ENCODE measurements around the gene FANCD2.
"Not testable (repeated sequence)": the region's sequence is repeated elsewhere in the genome, so short reads cannot be mapped to it uniquely, and the experiment has no call there.

The FANCD2 gene

DNA sequence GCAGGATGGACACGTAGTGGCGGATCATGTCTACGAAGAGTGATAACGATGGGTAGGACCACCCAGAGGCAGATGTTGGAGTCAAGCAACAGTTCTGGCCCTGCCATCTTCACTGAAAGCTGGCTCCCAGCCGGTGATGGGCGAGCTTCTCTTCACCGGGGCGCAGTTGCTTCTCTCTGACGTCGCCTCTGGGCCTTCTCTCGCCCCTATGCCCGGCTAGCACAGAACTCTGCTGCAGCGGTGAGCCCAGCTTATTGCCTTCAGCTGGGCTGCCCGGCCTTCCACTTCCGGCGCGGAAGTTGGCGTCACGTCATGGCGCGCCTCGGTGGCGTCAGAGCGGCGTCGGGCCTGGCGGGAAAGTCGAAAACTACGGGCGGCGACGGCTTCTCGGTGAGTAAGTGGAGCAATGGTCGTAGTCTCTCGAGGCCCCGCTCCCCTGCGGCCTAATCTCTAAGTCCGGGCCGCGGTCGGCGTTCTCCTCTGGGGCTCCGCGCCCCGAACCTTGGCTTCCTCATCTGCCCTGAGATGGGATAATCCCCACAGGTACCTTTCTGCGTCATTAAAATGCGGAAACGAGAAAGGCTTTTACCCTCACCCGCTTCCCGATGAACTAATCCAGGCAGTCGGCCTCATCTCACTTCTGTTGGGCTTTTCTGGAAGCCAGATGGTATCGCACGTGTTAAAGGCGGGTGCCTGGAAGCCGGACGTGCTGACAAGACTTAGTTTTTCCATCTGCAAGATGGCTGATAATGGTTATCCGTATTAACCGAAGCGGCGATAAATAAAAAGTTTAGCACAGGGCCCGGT lies at the start of gene FANCD2:
TSS of gene FANCD2 (plus strand) at position 354 of the 807 bp plus-strand sequence. CDS start 2,221 bp downstream, outside the sequence.
- peak; percentile 95 for DNase-seq

DNA sequence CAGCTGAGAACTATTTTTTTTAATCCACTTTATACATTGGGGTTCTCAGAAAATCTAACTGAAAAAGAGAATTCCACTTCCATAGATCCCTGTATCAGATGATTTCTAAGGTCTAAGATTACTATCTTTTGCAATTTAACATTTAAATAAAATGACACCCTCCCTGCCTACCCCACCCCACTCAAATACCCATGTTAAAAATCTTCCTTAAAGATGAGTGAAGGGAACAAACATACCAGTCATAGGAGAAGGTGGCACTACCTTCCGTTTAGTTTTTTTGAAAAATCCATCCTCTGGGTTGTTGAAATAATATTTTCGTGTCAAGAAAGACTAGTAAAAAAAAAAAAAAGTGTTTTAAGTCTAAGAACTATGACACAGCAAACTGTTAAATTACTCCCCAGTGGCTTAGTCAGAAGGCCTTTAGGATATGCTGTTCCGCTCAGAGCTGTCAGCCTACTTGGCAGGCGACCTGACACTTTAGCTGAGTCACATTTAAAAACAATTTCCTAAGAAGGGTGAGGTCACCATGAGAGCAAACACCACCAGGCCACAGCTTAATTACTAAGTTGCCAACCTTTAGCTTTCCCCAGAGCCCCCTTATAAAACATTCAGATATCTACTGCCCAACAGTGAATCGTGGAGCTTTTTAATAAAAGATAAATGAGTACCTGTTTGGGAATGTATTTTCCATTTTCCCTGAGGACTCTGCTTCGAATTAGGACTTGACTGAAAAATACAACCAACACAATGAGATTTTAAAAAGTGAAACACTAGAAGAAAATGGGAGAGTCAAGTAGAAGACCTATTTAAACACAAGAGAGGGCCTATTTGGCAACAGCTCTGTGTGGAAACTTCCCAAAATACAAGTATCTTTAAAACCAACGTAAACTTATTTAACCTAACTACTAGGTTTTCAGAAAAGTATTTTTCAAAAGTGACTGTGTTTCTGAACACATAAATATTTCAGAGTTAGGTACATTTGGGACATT lies 49.2 kb upstream of the FANCD2 start:
- peak; percentile 60 for DNase-seq

DNA sequence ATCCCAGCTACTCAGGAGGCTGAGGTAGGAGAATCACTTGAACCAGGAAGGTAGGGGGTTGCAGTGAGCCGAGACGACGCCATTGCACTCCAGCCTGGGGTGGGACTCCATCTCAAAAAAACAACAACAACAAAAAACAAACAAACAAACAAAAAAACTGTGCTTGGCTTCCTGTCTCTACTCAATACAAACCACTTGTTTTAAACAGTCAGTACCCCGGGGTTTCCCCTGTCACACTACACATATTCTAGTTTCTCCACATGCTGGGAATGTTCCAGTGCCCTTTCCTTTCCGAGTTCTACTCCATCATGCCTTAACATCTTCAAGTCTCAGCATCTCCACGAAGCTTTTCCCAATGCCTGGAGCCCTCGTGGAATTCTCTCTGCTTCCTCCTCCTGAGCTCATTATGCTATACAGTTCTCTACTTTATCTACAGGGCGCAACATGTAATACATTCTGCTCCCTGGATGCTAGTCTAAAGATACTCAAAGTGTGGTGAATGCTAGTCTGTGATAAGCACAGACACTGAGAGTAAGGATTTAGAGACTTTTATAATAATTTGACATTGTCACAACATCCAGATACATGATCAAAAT lies 47.4 kb upstream of the FANCD2 start:
- DNase-seq: no peak

DNA sequence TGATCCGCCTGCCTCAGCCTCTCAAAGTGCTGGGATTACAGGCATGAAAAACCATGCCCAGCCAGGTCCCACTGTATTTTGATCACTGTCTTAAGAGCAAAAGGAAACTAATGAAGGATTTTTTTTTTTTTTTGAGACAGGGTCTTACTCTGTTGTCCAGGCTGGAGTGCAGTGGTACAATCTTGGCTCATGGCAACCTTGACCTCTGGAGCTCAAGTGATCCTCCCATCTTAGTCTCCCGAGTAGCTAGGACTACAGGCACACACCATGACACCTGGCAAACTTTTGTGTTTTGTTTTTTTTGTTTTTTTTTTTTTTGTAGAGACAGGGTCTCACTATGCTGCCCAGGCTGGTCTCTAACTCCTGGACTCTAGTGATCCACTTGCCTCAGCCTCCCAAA lies 46.0 kb upstream of the FANCD2 start:
- DNase-seq: no peak

DNA sequence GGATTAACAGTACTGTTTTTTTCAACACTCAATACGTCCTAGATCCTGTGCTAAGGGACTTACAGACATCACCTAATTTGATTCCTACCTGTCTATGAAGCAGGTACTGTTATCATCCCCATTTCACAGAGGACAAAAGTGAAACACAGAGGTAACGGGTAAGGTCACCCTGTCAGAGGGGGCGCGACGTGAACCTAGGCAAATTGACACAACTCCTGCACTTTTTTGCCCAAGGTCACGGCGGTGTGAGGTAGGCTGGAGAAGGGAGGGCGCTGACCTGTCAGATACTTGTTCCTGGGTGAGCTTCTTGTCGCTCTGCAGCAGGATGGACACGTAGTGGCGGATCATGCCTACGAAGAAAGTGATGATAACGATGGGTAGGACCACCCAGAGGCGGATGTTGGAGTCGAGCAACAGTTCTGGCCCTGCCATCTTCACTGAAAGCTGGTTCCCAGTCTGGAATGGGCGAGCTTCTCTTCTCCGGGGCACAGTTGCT lies 40.0 kb upstream of the FANCD2 start:
- DNase-seq: no peak

DNA sequence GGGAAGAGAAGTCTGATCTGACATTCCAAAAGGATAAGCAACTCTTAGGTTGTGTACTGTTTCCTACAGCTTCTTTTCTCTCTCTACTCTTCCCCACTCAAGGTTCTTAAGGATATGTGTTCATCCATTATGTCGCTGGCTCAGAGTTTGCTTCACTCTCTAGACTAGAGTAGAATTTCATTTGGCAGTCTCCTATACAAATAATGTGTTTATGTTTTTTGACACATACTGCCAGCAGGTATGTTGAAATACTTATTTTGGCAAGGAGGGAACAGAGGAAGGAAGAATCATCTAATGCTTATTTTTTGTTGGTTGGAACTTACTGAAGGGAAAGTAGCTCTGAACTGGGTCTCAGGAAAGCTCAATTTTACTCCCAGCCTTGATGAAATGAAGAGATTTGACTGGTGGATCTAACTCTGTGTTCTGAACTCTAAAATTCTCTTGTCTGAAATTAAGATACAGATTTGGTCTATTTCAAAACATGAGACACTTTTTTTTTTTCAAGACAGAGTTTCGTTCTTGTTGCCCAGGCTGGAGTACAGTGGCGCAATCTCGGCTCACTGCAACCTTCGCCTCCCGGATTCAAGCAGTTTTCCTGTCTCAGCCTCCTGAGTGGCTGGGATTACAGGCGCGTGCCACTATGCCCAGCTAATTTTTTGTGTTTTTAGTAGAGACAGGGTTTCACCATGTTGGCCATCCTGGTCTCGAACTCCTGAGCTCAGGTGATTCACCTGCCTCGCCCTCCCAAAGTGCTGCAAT lies 32.0 kb upstream of the FANCD2 start:
- no peak for DNase-seq

DNA sequence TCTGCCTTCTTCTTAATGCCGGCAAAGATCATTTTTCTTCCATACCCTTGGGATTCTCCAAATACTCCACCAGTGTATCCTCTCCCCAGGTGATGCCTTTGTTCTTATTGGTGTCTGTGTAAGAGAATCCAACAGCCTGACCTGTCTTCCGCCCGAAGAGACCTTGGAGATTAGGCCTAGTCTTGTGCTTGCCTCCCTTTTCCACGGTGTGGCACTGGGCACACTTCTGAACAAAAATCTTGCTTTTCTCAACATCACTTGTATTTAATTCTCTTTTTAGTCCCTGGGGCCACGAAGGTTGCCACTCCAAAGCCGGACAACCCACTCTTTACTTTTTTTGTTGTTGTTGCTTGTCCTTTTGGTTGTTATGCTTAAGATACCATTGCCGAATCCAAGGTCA lies 25.6 kb upstream of the FANCD2 start:
- DNase-seq: no peak

DNA sequence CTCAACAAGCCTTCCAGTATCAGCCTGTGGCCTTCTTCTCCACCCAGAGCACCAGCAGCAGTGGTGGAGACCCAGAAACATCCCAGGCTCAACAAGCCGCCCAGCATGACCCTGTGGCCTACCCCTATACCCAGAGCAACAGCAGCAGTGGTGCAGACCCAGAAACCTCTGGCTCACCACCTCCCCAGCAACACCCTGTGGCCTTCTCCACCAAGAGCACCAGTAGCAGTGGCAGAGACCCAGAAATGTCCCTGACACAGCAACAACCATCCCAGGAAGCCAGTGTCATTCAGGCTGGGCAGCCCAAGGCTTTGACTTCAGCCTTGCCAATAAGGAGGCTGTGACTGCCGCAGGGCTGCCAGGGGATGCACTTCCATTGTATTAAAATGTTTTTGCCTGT lies 23.3 kb upstream of the FANCD2 start:
- no peak for DNase-seq

DNA sequence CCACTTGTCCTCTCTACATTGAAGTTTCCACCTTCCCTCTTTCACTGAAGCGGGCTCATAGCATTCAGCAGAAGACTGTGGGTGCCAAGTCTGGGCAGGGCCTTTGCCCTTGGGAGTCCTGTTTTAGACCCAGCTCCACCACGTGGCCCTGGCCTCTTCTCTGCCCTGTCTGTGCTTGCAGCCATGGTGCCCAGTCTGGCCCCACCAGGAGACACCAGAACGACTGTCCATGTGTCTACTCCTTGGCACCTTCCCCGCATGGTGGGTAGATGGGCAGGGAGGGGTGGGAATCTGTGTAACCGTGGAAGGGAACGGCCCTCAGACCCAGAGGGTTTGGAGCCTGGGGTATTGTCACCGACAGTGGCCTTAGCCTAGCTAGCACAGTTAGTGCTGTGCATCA lies 21.7 kb upstream of the FANCD2 start:
- no peak for DNase-seq

DNA sequence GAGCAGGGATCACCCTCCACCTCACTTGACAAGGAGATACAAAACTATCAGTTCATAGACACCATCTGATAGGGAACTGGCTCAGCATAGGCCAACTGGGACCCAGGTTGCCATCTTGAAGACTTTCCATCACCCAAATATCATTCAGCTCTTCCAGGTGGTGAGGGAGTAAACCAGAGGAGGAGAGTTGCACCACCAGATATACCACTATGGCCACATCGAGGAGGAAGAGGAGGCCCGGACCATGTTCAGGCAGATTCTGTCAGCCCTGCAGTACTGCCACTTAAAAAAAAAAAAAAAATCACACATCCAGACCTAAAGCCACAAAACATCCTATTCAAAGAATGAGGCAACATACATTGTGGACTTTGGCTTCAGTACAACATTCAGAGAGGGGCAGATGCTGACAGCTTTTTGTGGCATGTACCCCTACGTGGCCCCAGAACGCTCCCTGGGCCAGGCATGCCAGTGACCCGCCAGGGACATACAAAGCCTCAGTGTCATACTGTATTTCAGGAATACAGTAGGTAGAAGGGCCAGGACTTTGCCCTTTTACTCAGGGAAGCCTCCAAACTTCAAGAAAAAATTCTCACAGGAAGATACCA lies 21.2 kb upstream of the FANCD2 start:
- no peak for DNase-seq

DNA sequence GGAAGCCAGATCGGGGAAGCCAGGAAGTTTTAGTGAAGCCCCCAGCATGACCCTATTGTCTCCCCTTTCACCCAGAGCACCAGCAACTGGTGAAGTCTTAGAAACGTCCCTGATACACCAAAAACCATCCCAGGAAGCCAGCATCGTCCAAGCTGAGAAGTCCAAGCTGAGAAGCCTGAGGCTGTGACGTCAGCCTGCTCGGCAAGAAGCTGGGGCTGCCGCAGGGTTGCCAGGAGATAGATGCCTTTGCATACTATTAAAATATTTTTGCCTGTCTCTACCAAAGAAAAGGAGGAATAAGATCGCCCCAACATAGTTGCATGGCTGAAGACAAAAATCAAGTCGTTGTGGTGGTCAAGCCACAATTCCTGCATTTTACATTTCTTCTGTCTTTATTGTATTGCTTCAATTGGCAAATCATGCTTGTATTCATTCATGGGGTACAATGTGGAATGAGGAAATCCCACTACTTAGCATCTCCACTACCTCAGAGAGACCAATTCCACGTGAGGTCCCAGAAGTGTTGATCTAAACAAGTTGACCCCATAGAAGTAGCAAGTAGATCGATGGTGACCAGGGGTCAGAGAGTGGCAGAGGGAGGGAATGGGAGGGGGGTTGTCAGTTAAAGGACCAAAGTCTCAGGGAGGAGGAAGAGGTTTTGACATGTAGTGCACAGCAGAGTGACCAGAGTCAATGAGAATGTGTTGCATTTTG lies 20.0 kb upstream of the FANCD2 start:
- no peak for DNase-seq

DNA sequence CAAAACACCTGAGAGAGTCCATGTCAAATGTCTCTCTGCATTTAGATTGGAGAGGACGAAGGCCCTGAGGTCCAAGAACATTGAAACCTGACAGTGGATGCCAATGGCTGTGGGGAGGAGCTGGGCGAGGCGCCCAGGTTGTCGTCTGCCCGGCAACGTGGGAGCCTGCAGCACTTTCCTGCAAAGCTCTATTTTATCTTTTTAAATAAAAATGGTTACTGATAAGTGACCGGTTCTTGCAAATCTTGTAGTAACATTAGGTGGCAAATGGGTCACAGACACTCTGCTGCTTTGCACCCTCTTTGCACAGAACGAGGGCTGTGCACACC lies 19.5 kb upstream of the FANCD2 start:
- no peak for DNase-seq

DNA sequence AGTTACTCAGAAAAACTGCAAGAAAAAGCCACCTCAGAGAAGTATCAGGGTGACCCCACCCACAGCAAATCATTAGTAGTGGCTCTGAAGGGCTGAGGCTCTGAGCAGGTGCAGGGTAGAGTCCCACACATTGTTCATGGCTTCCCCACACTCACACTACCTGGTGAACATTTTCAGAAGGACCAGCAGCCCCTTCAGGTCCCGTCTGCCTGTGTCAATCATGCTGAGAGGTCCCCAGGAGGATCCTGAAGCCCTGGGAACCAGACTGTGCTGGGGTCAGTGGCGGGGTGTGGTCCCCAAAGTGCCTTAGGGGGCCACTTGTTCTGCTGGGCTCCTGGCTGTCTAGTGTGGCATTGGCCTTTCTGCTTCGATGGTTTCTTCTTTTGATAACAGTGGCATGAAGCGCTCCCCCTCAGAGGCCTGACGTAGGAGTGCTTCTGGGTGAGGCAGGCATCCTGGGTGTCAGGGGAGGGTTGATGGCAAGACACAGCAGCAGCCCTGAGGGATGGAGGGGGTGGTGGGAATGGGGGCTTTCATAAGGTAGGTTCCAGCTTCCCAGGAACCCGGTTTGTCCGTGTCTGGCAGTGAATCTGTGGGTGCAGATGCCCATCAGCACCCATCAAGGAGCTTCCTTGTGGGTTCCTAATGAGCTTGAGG lies 19.0 kb upstream of the FANCD2 start:
- no peak for DNase-seq

DNA sequence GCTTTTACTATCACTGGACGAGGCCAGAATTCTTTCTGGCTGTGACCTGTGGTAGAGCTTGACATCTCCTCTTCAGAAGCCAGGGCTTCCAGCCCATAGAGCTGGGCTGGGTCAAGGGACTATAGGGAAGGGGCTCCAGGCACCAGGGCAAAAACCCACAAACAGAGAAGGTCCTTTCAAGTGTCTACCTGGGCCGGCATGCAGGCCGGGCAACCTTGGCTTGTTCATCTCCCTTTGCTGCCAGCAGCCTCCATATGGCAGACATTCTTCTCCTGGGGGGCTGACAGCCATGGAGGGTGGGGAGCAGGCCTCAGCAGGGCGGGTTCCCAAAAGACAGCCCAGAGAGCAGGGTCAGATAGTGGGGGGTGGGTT lies 18.0 kb upstream of the FANCD2 start:
- not testable (repeated sequence) for DNase-seq

DNA sequence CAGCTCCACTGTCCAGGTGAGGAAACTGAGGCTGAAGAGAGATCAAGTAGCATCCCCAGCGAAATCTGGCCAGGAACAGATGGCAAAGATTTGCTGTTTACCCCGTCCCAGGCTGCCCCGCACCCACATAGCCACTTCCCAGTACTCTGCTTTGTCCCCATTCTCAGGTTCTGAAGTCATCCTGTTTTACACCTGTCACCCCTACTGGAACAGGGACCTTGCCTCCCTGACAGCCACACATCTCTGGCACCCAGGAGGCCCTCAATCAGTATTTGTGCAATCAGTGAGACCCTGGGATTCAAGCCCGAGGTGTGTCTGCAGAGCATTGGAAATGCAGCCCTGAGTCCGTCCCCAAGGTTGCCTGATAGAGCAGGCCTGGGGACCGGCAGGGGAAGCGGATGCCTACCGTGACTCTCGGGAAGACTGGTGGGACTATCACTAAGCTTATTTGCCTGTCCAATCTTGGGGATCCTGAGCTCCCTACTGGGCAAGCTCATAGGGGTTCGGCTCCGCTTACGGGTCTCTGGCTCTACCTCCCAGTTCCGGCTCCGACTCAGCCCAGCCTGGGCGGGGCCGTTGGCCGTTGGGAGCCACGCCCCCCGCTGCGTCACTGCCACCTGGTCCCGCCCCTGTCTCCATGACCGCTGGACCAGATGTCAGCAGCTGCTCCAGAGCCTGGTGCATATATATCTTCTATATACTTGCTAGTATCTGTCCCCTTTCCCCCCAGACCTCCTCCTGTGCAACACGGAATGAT lies 17.5 kb upstream of the FANCD2 start:
- peak; percentile 84 for DNase-seq

DNA sequence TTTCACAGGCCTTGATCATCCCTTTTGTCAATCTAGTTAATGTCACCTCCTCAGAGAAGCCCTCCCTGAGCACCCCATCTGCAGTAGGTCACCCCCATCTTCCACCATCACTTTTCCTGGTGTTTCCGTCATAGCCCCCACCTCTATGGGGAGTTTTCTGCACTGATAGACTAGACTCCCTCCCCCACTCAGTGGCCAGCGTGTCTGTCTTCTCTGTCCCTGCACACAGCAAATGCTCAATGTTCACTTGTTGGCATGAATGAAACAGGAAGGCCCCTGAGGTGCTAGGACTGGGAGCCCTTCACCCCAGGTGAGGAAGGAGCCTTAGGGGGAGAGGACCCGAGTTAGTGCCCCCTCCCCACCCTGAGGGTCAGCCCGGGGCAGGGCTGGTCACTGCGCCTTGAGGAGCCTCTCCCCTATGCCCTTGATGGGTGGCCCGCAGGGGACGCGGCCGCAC lies 15.8 kb upstream of the FANCD2 start:
- no peak for DNase-seq

DNA sequence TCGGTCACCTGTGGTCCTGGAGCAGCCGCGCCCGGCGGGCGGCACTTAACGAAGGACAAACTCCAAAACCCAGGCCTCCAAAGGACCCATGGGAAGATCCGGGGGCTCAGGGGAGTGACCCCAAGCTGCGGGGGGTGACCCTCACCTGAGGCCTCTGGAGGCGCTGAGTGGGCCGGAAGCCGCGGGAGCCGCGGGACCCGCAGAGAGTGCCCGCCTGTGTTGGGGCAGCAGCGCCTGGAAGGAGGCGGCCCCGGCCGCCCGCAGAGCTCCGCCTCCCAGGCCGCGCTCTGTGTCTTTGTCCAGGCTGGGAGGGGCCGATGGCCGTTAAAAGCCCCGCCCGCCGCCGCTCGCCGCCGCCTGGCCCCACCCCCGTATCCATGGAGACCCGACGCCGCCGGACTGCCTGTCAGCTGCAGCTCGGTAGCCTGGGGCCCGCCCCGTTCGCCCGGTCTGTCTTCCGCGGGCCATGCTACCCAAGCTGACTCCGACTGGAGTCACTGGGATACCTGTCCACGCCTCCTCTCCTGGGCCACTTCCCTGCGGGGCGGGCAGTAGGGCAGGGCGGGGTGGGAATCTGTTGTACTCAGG lies 15.3 kb upstream of the FANCD2 start:
- peak; percentile 90 for DNase-seq

DNA sequence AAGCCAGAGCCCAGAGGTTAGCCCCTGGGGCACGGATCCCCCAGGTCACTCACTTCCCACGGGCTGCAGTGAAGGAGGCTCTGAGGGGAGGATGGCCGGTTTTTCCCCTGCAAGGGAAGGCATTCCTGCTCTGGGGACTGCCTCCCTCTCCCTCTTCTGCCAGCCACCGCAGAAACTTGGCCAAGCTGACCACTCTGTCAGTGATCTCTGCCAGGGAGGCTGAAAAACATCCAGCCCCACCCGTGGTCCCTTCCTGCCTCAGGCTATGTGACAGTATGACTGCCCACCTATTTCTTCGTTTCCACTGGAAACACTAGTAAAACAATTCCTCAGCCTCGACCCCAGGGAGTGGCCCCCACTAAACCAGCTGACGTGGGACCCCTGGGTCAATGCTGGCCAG lies 14.6 kb upstream of the FANCD2 start:
- DNase-seq: no peak

DNA sequence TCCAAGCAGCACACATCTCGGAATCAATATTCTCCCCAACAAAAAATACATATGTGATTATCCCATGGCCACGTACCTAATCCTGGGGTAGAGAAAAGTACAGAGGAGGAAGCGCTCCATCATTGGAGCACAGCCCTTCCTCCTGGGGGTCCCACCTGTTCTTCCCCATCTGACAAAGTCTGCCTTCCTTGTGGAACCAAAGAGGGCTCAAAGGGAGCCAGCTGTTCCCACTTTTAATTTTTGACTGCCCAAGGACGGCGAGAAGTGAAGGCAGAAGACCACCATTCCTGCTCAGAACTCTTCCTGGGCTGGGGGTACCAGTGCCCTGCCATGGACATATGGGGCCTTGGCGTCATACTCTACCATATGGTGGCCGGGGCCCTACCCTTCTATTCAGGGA lies 14.1 kb upstream of the FANCD2 start:
- no peak for DNase-seq

DNA sequence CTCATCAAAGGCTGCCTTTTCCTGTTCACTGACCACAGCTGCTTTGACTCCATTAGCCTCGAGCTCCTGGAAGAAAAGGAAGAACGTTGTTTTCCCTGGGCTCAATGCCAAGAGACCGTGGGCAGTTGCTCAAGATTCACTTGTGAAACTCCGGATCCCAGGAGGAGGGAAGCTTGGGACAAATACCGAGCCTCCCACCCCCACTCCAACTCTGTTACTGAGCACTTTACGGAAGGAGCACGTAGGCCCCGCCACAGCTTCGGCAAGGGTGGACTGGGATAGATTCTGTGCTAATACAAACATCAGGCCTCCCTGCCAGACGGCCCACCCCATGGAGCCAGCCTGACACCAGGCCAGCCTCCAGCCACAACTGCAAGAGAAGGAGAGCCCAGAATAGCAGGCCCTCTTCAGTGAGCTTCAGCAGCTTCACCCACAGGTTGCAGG lies 10.8 kb upstream of the FANCD2 start:
- DNase-seq: no peak
